ENCODE data around the gene SIGLEC1.

DNA sequence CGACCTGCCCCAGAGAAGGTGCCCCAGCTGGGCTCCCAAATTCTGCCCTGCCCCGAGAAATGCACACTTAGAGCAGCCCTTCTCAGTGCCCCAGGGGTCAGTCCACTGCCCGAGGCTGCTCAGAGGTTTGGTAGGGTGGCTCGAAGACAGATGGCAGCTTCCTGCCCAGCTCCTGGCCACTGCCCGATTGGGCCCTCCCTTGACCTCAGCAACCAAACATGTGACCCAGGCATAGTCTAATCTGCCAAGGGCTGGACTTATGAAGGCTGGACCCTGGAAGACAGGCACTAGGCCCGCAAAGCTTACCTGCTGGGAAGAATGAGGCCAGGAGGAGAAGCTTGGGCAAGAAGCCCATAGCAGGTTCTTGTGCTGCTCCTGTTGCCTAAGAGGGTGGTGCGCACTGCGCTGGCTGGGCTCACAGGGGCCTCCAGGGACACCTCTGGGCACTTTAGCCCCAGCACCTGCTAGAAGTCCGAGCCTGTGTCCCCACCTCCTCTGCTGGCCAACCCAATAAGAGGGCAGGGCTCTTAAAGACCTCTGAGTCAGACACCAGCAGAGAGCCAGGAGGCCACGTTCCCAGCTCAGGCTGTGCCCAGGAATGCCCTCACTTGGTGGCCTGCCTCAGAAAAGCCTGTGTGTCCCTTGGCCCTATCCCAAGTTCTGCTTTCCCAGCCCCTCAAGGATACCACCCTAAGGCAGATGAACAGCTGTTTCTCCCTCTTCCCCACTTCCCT, 5.5 kb downstream of the SIGLEC1 start:
- TF ChIP-seq, protein P1, sequence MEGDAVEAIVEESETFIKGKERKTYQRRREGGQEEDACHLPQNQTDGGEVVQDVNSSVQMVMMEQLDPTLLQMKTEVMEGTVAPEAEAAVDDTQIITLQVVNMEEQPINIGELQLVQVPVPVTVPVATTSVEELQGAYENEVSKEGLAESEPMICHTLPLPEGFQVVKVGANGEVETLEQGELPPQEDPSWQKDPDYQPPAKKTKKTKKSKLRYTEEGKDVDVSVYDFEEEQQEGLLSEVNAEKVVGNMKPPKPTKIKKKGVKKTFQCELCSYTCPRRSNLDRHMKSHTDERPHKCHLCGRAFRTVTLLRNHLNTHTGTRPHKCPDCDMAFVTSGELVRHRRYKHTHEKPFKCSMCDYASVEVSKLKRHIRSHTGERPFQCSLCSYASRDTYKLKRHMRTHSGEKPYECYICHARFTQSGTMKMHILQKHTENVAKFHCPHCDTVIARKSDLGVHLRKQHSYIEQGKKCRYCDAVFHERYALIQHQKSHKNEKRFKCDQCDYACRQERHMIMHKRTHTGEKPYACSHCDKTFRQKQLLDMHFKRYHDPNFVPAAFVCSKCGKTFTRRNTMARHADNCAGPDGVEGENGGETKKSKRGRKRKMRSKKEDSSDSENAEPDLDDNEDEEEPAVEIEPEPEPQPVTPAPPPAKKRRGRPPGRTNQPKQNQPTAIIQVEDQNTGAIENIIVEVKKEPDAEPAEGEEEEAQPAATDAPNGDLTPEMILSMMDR (IDR thresholded peaks at IDR 0.05; ENCODE audit: low read depth, low read length): no peak
- no peak for TF ChIP-seq EZH2phosphoT487 (IDR thresholded peaks at IDR 0.05; ENCODE audit: low read depth)
